B cell (primary cell): ENCODE results near the gene SCFD1. TPM values are rescaled to one million over a fixed set of nuclear protein-coding genes. Genes with fewer than 3 reads are reported as not detected.

Experiments
- ATAC-seq: fragments of 200-7000 bp; cut with Tn5 transposase; one replicate; pipeline ENCODE4 v1.10.0; 2021; ENCODE audit warnings: low read depth, mild to moderate bottlenecking, moderate number of reproducible peaks, moderate library complexity
- CTCF ChIA-PET: fragments of 350-600 bp; sonication (Branson Sonifier 250); formaldehyde crosslinking; loops from one replicate; lab custom pipeline; 2021; ENCODE audit warnings: antibody characterized with exemption, inconsistent platforms; lab: Charles Lee
- POLR2A ChIA-PET: fragments of 350-600 bp; sonication (Branson Sonifier 250); formaldehyde crosslinking; loops from one replicate; lab custom pipeline; 2021; ENCODE audit warnings: antibody characterized with exemption; lab: Charles Lee
- DNase-seq: peaks from one replicate; pipeline ENCODE4 v3.0.0; 2013
- H2AFZ ChIP-seq: 2 replicates; pipeline ENCODE4 v1.6.1; 2012; ENCODE audit warnings: mild to moderate bottlenecking, low read depth, low read length; ENCODE audit not compliant: insufficient read depth, poor library complexity, severe bottlenecking
- H3K27ac ChIP-seq, 2 donors: 1 replicate in 1 of 2; 2 replicates in 1 of 2; pipeline ENCODE4 v1.5.1; 2012 to 2013; ENCODE audit warnings: low read length in 2 of 2, mild to moderate bottlenecking in 2 of 2, moderate library complexity in 1 of 2
- H3K27me3 ChIP-seq, 4 experiments: fragments of 200-600 bp in 1 of 4; sonication (generic) in 1 of 4; replicated peaks in 1 of 4; 1 replicate in 2 of 4; 2 replicates in 2 of 4; pipeline versions ENCODE4 v1.6.1 to v1.7.0; 2013 to 2016; ENCODE audit warnings: low read length in 3 of 4, mild to moderate bottlenecking in 2 of 4, mixed read lengths in 1 of 4, moderate library complexity in 1 of 4; ENCODE audit not compliant: insufficient read depth in 4 of 4, control insufficient read depth in 3 of 4; ENCODE audit errors: control extremely low read depth in 1 of 4
- H3K36me3 ChIP-seq, 2 experiments: replicated peaks in 1 of 2; 1 replicate in 1 of 2; 2 replicates in 1 of 2; pipeline versions ENCODE4 v1.6.1 to v1.7.1; 2013; ENCODE audit warnings: low read length in 1 of 2; ENCODE audit not compliant: insufficient read depth in 2 of 2, control insufficient read depth in 1 of 2; ENCODE audit errors: control extremely low read depth in 1 of 2, extremely low read depth in 1 of 2
- H3K4me1 ChIP-seq, 2 donors: fragments of 200-600 bp in 1 of 2; sonication (generic) in 1 of 2; 1 replicate in 1 of 2; 2 replicates in 1 of 2; pipeline versions ENCODE4 v1.5.1 to v1.6.1; 2013 to 2017; ENCODE audit warnings: low read length in 2 of 2; ENCODE audit not compliant: control insufficient read depth in 2 of 2, insufficient read depth in 2 of 2
- H3K4me2 ChIP-seq: replicated peaks from 2 replicates; pipeline ENCODE3; 2012; ENCODE audit warnings: mild to moderate bottlenecking, low read depth, low read length; ENCODE audit not compliant: poor library complexity, severe bottlenecking
- H3K4me3 ChIP-seq, 5 experiments: fragments of 200-600 bp in 1 of 5; sonication (generic) in 1 of 5; 1 replicate in 3 of 5; 2 replicates in 2 of 5; pipeline versions ENCODE4 v1.5.1 to v1.7.0; 2011 to 2016; ENCODE audit warnings: low read length in 4 of 5, mild to moderate bottlenecking in 4 of 5, low read depth in 2 of 5, control low read depth in 1 of 5, moderate library complexity in 1 of 5; ENCODE audit not compliant: insufficient read depth in 1 of 5; ENCODE audit errors: control extremely low read depth in 1 of 5, extremely low read depth in 1 of 5
- H3K79me2 ChIP-seq: fragments of 200-600 bp; sonication (generic); one replicate; pipeline ENCODE4 v1.6.0; 2016; ENCODE audit warnings: low read length; ENCODE audit not compliant: control insufficient read depth, insufficient read depth
- H3K9ac ChIP-seq: fragments of 200-600 bp; sonication (generic); 2 replicates; pipeline ENCODE4 v1.6.1; 2017; ENCODE audit warnings: mild to moderate bottlenecking, low read length, moderate library complexity
- H3K9me3 ChIP-seq, 3 donors: one replicate each; pipeline versions ENCODE4 v1.6.1 to v1.7.1; 2013; ENCODE audit warnings: low read length in 2 of 3; ENCODE audit not compliant: control insufficient read depth in 2 of 3, insufficient read depth in 1 of 3; ENCODE audit errors: control extremely low read depth in 1 of 3
- H4K20me1 ChIP-seq: 2 replicates; pipeline ENCODE4 v1.6.0; 2012; ENCODE audit warnings: mild to moderate bottlenecking, low read length; ENCODE audit not compliant: insufficient read depth, control insufficient read depth, poor library complexity, severe bottlenecking
- H3K27ac Mint-ChIP-seq: one replicate; pipeline ENCODE4 v1.8.0; 2021; ENCODE audit warnings: mixed read lengths
- H3K27me3 Mint-ChIP-seq: one replicate; pipeline ENCODE4 v1.8.0; 2021; ENCODE audit warnings: mixed read lengths
- H3K4me1 Mint-ChIP-seq: one replicate; pipeline ENCODE4 v1.8.0; 2021; ENCODE audit warnings: mixed read lengths
- H3K4me3 Mint-ChIP-seq: one replicate; pipeline ENCODE4 v1.8.0; 2021; ENCODE audit warnings: mixed read lengths
- H3K9me3 Mint-ChIP-seq: one replicate; pipeline ENCODE4 v1.8.0; 2022; ENCODE audit warnings: mixed read lengths; ENCODE audit not compliant: insufficient read depth
- CTCF ChIP-seq: fragments of 200-600 bp; IDR thresholded peaks from one replicate; pipeline ENCODE4 v1.8.0; 2022; ENCODE audit warnings: antibody characterized with exemption, mild to moderate bottlenecking
- EZH2 ChIP-seq: IDR thresholded peaks from 2 replicates; pipeline ENCODE4 v1.6.1; 2012; ENCODE audit warnings: borderline replicate concordance, low read depth, mild to moderate bottlenecking, moderate library complexity, low read length; ENCODE audit not compliant: insufficient read depth, poor library complexity, severe bottlenecking
- WGBS: methylation state at CpG from one replicate; pipeline ENCODE4 v1.1.5; 2013; ENCODE audit warnings: missing lambda C conversion rate; ENCODE audit not compliant: insufficient coverage; 5-methylcytosine and 5-hydroxymethylcytosine counted together
- intact Hi-C: fragments of 100-400 bp; cut with micrococcal nuclease; formaldehyde crosslinking; loops from one replicate; pipeline ENCODE4 v1.10.0; 2022
- polyA plus RNA-seq: library from polyadenylated mRNA; depleted of rRNA; stranded (reverse); fragments of >200 nt; gene quantifications from 2 replicates; pipeline ENCODE4 v1.2.3, GENCODE V29; 2012
- total RNA-seq, 2 donors: library from RNA; stranded (reverse); fragments of 120-200 nt in 1 of 2; gene quantifications; 1 replicate in 1 of 2; 2 replicates in 1 of 2; pipeline versions ENCODE4 v1.2.3 to v1.2.4, GENCODE V29; 2013 to 2022

SCFD1 gene
- total and polyA plus RNA-seq, 2 donors (not counting 1 experiment from before 2014, with no cell fraction given): 23.1 to 73.0 TPM

GRCh38 chr14:30748343-30748742 is 126.2 kb downstream of the SCFD1 start:
- no CpG with 5 or more reads among the region's 2 CpGs for WGBS
- no peaks in the 10 kb centered on the region for H3K9me3 Mint-ChIP-seq
- Histone ChIP-seq H3K27me3 (no peaks in the 10 kb centered on the region), H3K36me3 (no peaks in the 10 kb centered on the region), H3K27ac (no peak overlapping the region), H3K79me2 (no peaks in the 10 kb centered on the region), H3K9ac (no peak overlapping the region), H4K20me1 (no peaks in the 10 kb centered on the region), H3K4me3 (no peak overlapping the region), H2AFZ (no peak overlapping the region), H3K9me3 (no peaks in the 10 kb centered on the region), H3K4me2 (no peak overlapping the region), H3K4me1 (no peaks in the 10 kb centered on the region)
- no peak overlapping the region for H3K27ac Mint-ChIP-seq
- ATAC-seq: no peak
- ChIA-PET CTCF (no interaction called here), POLR2A (no interaction called here)
- TF ChIP-seq EZH2: no peak
- no peak for TF ChIP-seq CTCF
- no peaks in the 10 kb centered on the region for H3K4me1 Mint-ChIP-seq
- H3K4me3 Mint-ChIP-seq: no peak overlapping the region
- intact Hi-C loops: no loop called here
- no peaks in the 10 kb centered on the region for H3K27me3 Mint-ChIP-seq
- DNase-seq: no peak

- no peak for DNase-seq
- intact Hi-C loops: no loop called here
- no peak overlapping the region for H3K4me2 ChIP-seq
- H3K9ac ChIP-seq: no peak overlapping the region
- Mint-ChIP-seq H3K4me1 (no peaks in the 10 kb centered on the region), H3K27ac (no peak overlapping the region), H3K27me3 (no peaks in the 10 kb centered on the region), H3K9me3 (no peaks in the 10 kb centered on the region), H3K4me3 (no peak overlapping the region)
- WGBS: 81% methylated on average over 10 of the region's 11 CpGs
- H3K27me3 ChIP-seq: peaks cover 0 to 3% (median 0%) of the 10 kb centered on the region in 4 experiments
- no peaks in the 10 kb centered on the region for H4K20me1 ChIP-seq
- ChIA-PET POLR2A (no interaction called here), CTCF (no interaction called here)
- H3K4me1 ChIP-seq: no peaks in the 10 kb centered on the region
- H3K4me3 ChIP-seq: no peak overlapping the region
- TF ChIP-seq CTCF (no peak), EZH2 (no peak)
- H3K9me3 ChIP-seq: no peaks in the 10 kb centered on the region
- H3K36me3 ChIP-seq: no peaks in the 10 kb centered on the region
- no peak overlapping the region for H2AFZ ChIP-seq
- no peak overlapping the region for H3K27ac ChIP-seq
- no peaks in the 10 kb centered on the region for H3K79me2 ChIP-seq
- ATAC-seq: no peak
Observed at GRCh38 chr14:30751646-30752416, 129.7 kb downstream of the SCFD1 start.
